Measurements from ENCODE around the gene CXCR3.
"Not testable (repeated sequence)": the region's sequence is repeated elsewhere in the genome, so short reads cannot be mapped to it uniquely, and the experiment has no call there.

The CXCR3 gene

GRCh38 chrX:71618303-71618721 lies at the start of gene CXCR3:
Gene CXCR3 (minus strand): TSS chrX:71618511. CDS start chrX:71618449, 62 bp downstream.
- no peak for DNase-seq (ENCODE audit: low spot score)

GRCh38 chrX:71667328-71668247 lies 49.3 kb upstream of the CXCR3 start, which contains the start of gene LOC101059915:
Gene LOC101059915 (plus strand): TSS chrX:71667546.
- DNase-seq (ENCODE audit: low spot score) = no peak

DNA sequence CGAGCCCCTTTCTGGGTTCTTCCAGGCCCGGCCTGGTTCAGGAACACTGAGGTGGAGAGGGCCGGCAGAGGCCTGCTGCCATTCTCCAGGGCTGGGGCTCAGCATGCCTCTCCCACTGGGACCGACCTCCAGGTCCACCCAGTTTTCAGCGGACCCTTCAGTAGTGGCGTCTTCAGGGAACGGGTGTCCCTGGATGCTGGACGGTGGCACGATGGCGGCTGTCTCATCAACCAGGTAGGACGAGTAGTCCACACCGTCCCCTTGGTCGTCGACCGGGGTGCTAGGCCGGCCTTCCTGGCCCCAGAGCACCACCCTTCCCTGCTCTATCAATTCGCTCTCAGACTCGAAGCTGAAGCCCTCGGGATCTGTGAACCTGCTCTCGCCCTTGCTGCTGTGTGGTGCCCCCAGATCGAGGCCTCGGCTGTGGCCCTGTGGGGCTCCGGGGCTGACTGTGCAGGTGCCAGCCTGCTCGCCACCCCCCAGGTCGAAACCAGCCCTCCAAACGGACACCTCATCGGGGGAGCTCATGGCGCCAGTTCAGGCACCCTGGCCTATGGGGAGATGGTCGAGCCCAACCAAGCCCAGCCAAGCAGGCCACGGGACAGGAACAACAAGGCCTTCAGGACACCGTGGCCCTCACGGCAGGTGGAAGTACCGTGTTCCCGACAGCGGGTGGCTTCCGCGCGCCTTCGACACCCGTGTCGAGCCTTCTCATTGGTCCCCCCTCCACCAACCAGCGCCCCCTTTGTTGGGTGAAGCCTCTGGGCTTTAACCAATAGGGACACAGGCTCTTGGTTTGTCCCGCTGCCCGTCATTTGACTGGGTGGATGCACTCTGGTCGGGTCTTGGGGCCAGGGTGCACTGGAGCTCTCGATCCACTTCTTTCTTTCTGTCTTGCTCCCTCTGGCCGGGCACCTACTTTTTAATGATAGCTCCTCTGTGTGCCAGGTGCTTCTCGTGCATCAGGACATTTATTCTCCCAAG lies 48.2 kb upstream of the CXCR3 start:
- no peak for DNase-seq (ENCODE audit: low spot score)

GRCh38 chrX:71665747-71666146 lies 47.4 kb upstream of the CXCR3 start:
- no peak for DNase-seq (ENCODE audit: low spot score)

GRCh38 chrX:71664889-71665491 lies 46.7 kb upstream of the CXCR3 start:
- no peak for DNase-seq (ENCODE audit: low spot score)

DNA sequence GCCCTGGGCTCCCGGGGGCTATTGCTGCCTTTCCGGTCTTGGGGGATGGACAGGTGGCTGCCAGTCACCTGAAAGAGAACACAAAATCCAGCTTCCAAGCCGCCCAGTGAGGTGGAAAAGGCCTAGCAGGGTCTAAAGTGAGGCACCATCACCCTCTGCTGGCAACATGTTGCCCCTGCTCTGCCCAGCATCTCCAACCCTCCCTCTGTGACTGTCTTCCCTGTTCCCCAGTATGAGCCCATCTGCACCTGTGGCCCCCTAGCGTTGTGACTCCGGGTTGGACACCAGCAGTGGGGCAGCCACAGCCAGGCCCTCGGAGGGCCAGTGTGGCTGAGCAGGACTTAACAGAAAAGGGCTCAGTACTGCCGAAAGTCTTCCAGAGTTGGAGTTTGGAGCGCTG lies 45.9 kb upstream of the CXCR3 start:
- DNase-seq (ENCODE audit: low spot score) = peak; percentile 68

- not testable (repeated sequence) for DNase-seq (ENCODE audit: low spot score)
Observed at GRCh38 chrX:71663238-71663637, 44.9 kb upstream of the CXCR3 start.

- not testable (repeated sequence) for DNase-seq (ENCODE audit: low spot score)
Observed at GRCh38 chrX:71662654-71663053, 44.3 kb upstream of the CXCR3 start.

- DNase-seq (ENCODE audit: low spot score) = no peak
Observed at GRCh38 chrX:71661919-71662318, 43.6 kb upstream of the CXCR3 start.

GRCh38 chrX:71660562-71661416 lies 42.5 kb upstream of the CXCR3 start:
- DNase-seq (ENCODE audit: low spot score) = no peak

DNA sequence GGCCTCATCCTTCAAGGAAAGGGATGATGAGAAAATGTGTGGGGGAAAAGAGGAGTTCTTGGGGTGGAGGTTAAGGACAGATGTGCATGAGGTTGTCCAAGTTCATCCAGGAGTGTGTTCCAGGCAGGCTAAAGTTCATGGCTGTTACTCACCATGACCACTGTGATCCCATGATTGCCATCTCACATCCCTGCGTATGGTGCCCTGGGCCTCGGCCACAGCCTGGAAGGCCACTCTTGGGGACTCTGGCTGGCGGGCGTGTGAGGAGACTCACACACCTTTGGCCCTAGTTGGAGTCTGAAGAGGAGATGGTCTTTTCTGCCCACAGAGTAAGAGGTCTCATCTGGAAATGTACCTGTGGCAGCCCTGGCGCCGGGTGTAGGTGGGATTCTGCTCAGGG lies 41.6 kb upstream of the CXCR3 start:
- no peak for DNase-seq (ENCODE audit: low spot score)

- no peak for DNase-seq (ENCODE audit: low spot score)
Observed at GRCh38 chrX:71659342-71659741, 41.0 kb upstream of the CXCR3 start.

DNA sequence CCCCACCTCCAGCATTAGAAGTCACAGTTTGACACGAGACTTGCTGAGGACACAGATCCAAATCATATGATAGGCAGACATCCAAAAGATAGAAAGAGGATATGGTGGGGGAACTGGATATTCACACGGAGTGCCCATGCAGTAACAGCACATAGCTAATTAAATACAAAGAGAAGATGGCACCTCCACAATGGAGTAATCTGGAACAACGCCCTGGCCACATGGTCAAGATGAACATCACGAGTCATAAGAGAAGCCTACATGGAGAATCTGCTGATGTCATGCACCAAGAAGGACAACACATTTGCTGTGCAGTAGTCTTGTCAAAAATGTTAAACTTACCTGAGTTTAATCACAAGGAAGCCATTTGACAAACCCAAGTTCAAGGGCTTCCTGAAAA lies 39.0 kb upstream of the CXCR3 start:
- no peak for DNase-seq (ENCODE audit: low spot score)

GRCh38 chrX:71653344-71653743 lies 35.0 kb upstream of the CXCR3 start:
- no peak for DNase-seq (ENCODE audit: low spot score)

- DNase-seq (ENCODE audit: low spot score) = peak; percentile 50
Observed at GRCh38 chrX:71652405-71652804, 34.1 kb upstream of the CXCR3 start.

DNA sequence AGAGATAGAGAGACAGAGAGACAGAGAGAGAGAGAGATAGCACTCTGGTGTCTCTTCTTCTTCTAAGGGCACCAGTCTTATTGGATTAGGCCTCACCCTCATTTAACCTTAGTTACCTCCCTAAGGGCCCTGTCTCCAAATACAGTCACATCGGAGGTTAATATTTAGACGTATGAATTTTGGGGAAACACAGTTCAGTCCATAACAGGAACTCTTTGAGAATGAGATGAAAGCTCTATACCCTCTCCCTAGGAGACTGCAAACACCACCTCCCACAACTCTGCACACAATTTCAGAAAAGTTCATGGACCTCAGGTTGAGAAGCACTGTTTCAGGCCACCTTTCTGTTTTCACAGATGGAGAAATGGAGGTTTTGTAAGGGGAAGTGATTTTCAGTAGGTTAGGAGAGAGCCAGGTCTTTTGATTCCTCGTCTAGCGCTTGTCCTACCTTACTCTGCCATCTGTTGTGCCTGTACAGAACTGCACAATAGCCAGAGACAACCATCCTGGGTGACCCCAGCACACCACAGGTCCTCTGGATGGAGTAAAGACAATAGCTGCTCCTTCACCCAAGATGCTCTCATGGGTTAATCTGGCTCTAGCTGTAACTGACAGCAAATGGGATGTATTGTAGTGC lies 32.1 kb upstream of the CXCR3 start:
- no peak for DNase-seq (ENCODE audit: low spot score)

DNA sequence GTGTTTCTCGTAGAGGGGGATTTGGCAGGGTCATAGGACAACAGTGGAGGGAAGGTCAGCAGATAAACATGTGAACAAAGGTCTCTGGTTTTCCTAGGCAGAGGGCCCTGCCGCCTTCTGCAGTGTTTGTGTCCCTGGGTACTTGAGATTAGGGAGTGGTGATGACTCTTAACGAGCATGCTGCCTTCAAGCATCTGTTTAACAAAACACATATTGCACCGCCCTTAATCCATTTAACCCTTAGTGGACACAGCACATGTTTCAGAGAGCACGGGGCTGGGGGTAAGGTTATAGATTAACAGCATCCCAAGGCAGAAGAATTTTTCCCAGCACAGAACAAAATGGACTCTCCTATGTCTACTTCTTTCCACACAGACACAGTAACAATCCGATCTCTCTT lies 26.1 kb upstream of the CXCR3 start:
- not testable (repeated sequence) for DNase-seq (ENCODE audit: low spot score)

DNA sequence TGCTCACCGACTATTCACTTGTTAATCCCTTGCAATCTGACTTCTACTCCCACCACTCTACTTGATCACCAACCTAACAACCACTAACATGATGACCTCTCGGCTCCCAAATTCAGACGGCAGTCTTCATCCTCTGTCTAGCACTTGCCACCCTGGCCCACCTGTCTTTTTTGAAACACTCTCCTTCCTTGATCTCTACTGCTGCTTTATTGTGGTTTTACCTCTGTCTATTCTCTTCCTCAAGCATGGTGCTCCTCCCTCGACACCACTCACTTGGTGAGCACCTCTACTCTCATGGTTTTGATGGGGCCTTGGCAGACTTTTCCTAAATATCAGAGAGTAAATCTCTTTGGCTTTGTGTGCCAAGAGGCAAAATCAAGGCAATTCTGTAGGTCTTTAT lies 21.7 kb upstream of the CXCR3 start:
- no peak for DNase-seq (ENCODE audit: low spot score)

GRCh38 chrX:71638409-71638808 lies 20.1 kb upstream of the CXCR3 start:
- DNase-seq (ENCODE audit: low spot score) = no peak

DNA sequence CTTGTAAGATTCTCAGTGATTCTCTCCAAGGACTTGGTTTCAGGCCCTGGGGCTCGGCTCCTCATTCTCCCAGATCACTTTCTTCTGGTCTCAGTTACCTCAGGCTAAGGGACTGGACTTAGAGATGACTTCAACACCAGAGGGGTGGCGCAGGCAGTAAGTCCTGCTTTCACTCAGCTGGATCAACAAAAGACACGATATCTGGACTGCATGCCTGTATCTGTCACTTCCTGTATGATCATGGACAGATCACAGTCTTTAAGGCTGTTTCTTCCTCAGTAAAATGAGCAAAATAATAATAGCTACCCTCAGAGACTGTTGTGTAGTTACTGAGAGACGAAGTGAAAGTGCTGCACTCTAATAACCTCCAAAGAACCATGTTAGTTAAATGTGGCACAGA lies 19.5 kb upstream of the CXCR3 start:
- no peak for DNase-seq (ENCODE audit: low spot score)

DNA sequence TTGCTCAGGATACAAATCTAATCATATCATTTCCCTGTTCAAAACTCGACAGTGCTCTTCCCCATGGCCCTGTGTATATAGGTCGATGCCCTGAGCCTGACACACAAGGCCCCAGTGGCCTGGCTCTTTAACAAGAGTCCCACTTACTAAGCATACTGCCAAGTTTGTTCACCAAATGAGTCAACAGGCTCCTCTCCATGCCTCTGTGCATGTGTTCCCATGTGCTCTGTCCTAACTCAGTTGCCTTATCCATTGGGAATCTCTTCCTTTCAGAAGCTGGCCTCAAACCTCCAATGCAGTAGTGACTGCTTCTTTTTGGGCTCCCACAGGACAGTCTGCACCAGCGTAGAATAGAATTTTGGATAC lies 18.9 kb upstream of the CXCR3 start:
- DNase-seq (ENCODE audit: low spot score) = no peak

Data from iPS-NIHi11 (cell line).